H1 (cell line): ENCODE data around the gene KCNIP2. TPM values are rescaled to one million over a fixed set of nuclear protein-coding genes. Genes with fewer than 3 reads are reported as not detected.

Experiments
- ATF3 ChIP-seq: IDR thresholded peaks from 2 replicates; pipeline ENCODE4 v1.6.1; 2011; ENCODE audit warnings: low read depth, mild to moderate bottlenecking, low read length; ENCODE audit not compliant: insufficient read depth
- BRCA1 ChIP-seq: IDR thresholded peaks from 2 replicates; pipeline ENCODE4 v1.6.1; 2012; ENCODE audit warnings: low read depth, low read length, improper control_type of control experiment
- CREB1 ChIP-seq: IDR thresholded peaks from 2 replicates; pipeline ENCODE4 v1.6.1; 2012; ENCODE audit warnings: inconsistent platforms
- CTBP2 ChIP-seq: IDR thresholded peaks from 2 replicates; pipeline ENCODE4 v1.7.0; 2011; ENCODE audit warnings: borderline replicate concordance, mild to moderate bottlenecking, moderate library complexity, mixed read lengths, low read length; ENCODE audit not compliant: insufficient read depth, insufficient read length
- EZH2 ChIP-seq: fragments of 200-600 bp; sonication (generic); IDR thresholded peaks from 2 replicates; pipeline ENCODE4 v1.7.1; 2012; ENCODE audit warnings: low read depth, mild to moderate bottlenecking, moderate library complexity, low read length, inconsistent platforms; ENCODE audit not compliant: severe bottlenecking
- JUN ChIP-seq: IDR thresholded peaks from 2 replicates; pipeline ENCODE4 v1.6.1; 2011; ENCODE audit warnings: low read depth, mild to moderate bottlenecking, improper control_type of control experiment, low read length
- KDM4A ChIP-seq: IDR thresholded peaks from one replicate; pipeline ENCODE4 v1.7.1; 2012; ENCODE audit warnings: low read depth, mild to moderate bottlenecking, moderate library complexity, low read length, inconsistent platforms; ENCODE audit not compliant: severe bottlenecking
- KDM5A ChIP-seq: fragments of 200-600 bp; IDR thresholded peaks from 2 replicates; pipeline ENCODE4 v1.7.1; 2012; ENCODE audit warnings: mild to moderate bottlenecking, low read length, inconsistent platforms, mixed read lengths
- NRF1 ChIP-seq: IDR thresholded peaks from 2 replicates; pipeline ENCODE4 v1.6.1; 2011; ENCODE audit warnings: mild to moderate bottlenecking, low read depth, low read length, improper control_type of control experiment
- PHF8 ChIP-seq: fragments of 200-600 bp; sonication (generic); conservative IDR thresholded peaks from 2 replicates; pipeline ENCODE4 v1.7.1; 2012; ENCODE audit warnings: low read depth, mild to moderate bottlenecking, inconsistent platforms, low read length, moderate library complexity
- POU5F1 ChIP-seq: IDR thresholded peaks from 2 replicates; pipeline ENCODE4 v1.6.1; 2011; ENCODE audit warnings: low read depth, mild to moderate bottlenecking, low read length, moderate library complexity
- RBBP5 ChIP-seq: IDR thresholded peaks from 2 replicates; pipeline ENCODE4 v1.7.1; 2012; ENCODE audit warnings: low read depth, mild to moderate bottlenecking, inconsistent platforms, low read length, moderate library complexity, borderline replicate concordance
- SP1 ChIP-seq: IDR thresholded peaks from 2 replicates; pipeline ENCODE4 v1.6.1; 2011; ENCODE audit warnings: low read depth, low read length
- SP4 ChIP-seq: IDR thresholded peaks from 2 replicates; pipeline ENCODE4 v1.6.1; 2012; ENCODE audit warnings: low read length, inconsistent platforms
- SUZ12 ChIP-seq: fragments of 200-600 bp; sonication (generic); IDR thresholded peaks from 2 replicates; pipeline ENCODE4 v1.6.1; 2012; ENCODE audit warnings: mild to moderate bottlenecking, inconsistent platforms, low read length, moderate library complexity, mixed read lengths
- TAF1 ChIP-seq: IDR thresholded peaks from 2 replicates; pipeline ENCODE4 v1.6.1; 2011; ENCODE audit warnings: mild to moderate bottlenecking, low read depth, low read length
- TEAD4 ChIP-seq: IDR thresholded peaks from 2 replicates; pipeline ENCODE4 v1.6.1; 2012; ENCODE audit warnings: low read depth, low read length, inconsistent platforms, mixed read lengths
- ZNF274 ChIP-seq: IDR thresholded peaks from 2 replicates; pipeline ENCODE4 v1.7.0; 2012; ENCODE audit warnings: low read length, borderline replicate concordance; ENCODE audit errors: extremely low read depth
- polyA plus RNA-seq, 7 experiments: library from polyadenylated mRNA; depleted of rRNA in 3 of 7; stranded (reverse) in 5 of 7; unstranded in 2 of 7; fragments of >200 nt in 5 of 7; fragments of 200-250 nt in 2 of 7; gene quantifications; 1 replicate in 5 of 7; 2 replicates in 1 of 7; 4 replicates in 1 of 7; pipeline versions ENCODE4 v1.2.1 to v1.2.3, GENCODE V29; 2011 to 2013; ENCODE audit warnings: missing spikeins in 2 of 7, mixed read lengths in 2 of 7
- total RNA-seq: library from RNA; stranded (reverse); fragmentation: NEBNext Ultra II Directional; extraction: Animal tissue kit (Norgen Biotek cat#: 25700); gene quantifications from 2 replicates; pipeline ENCODE4 v1.2.1, GENCODE V29; 2021

The KCNIP2 gene
- total and polyA plus RNA-seq, 2 of the 8 experiments (the other 6 are each of a cell fraction or from before 2014, with no cell fraction given) = 2.7 to 6.0 TPM

DNA sequence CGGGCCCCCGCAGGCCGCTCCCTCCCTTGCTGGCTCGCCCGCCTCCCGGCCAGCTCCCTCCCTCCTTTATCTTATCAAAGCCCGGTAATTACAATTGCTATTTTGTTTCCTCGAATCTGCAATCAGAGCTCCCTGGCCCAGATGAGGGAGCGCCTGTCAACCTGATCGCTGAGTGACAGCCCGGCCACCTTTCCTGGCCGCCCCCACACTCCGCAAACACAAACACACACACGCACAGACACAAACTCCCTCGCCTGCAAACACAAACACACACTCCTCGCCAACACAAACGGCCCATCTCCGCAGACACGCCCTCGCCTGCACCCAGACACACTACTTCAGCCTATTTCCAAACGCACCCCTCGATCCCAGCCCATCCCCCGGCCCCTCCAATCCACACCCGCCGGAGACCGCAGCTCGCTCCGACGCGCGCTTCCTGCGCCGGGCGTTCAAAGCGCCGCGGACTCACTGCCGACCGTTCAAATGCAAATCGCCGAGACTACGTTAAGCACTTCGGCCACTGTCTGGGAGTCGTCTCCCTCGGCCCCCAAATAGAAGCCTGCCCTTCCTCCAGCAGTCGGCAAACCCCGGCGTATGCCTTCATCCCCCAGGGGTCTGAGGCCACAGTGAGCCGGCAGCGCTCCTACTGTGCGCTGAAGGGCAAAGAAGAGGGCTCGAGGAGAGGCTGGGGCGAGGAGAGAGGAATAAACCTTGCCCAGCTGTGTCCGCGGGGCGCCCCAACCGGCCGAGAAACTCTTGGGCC is 64.6 kb downstream of the KCNIP2 start (continued):
- TF ChIP-seq NRF1 = no peak
- TF ChIP-seq BRCA1 = no peak
- no peak for TF ChIP-seq EZH2
- no peak for TF ChIP-seq TEAD4
- no peak for TF ChIP-seq JUN
- no peak for TF ChIP-seq CTBP2
- no peak for TF ChIP-seq ATF3
- peak; percentile 92 for TF ChIP-seq CREB1
- TF ChIP-seq KDM5A = no peak
- TF ChIP-seq KDM4A = peak; percentile 76
- TF ChIP-seq POU5F1 = no peak
- no peak for TF ChIP-seq ZNF274
- TF ChIP-seq SP1 = no peak
- 0 out of 2 replicates have a peak, but pooled peaks have one; percentile 27 for TF ChIP-seq SP4
- TF ChIP-seq PHF8 = no peak
- peak; percentile 59; the same call in 1 of the 2 replicates for TF ChIP-seq RBBP5
- 0 out of 2 replicates have a peak, but pooled peaks have one; percentile 18 for TF ChIP-seq TAF1
- TF ChIP-seq SUZ12 = no peak
